ENCODE data around the gene KCNN3.

KCNN3 gene

GRCh38 chr1:154798645-154799044 is 71.4 kb downstream of the KCNN3 start:
- no peak overlapping the region for H3K4me3 ChIP-seq (replicated peaks in 1 of 2; ENCODE audit: low read depth in 2 of 2, low read length in 2 of 2)
- TF ChIP-seq, protein P1, sequence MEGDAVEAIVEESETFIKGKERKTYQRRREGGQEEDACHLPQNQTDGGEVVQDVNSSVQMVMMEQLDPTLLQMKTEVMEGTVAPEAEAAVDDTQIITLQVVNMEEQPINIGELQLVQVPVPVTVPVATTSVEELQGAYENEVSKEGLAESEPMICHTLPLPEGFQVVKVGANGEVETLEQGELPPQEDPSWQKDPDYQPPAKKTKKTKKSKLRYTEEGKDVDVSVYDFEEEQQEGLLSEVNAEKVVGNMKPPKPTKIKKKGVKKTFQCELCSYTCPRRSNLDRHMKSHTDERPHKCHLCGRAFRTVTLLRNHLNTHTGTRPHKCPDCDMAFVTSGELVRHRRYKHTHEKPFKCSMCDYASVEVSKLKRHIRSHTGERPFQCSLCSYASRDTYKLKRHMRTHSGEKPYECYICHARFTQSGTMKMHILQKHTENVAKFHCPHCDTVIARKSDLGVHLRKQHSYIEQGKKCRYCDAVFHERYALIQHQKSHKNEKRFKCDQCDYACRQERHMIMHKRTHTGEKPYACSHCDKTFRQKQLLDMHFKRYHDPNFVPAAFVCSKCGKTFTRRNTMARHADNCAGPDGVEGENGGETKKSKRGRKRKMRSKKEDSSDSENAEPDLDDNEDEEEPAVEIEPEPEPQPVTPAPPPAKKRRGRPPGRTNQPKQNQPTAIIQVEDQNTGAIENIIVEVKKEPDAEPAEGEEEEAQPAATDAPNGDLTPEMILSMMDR (IDR thresholded peaks at IDR 0.05; ENCODE audit: low read depth, low read length) = no peak
- no peak for DNase-seq (ENCODE audit: low read depth in 2 of 2)

DNA sequence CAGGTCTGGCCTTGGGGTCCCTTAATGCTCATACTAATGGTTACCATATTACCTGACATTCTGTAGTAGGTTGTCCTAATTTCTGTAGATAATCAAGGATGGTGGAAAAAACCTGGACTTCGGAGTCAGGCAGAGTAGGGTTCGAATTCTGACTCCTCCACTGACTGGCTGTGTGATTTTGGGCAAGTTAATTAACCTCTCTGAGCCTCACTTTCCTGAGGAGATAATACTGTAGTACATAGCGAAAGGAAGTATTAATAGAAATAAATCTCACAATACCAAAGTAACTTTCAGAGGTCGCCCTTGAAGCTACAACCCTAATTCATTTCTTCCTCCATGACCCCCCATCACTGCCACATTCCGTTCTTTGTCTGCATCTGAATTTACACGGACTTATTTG is 72.9 kb downstream of the KCNN3 start:
- H3K4me3 ChIP-seq (replicated peaks in 1 of 2; ENCODE audit: low read depth in 2 of 2, low read length in 2 of 2) = no peak overlapping the region
- TF ChIP-seq, protein P1 (IDR thresholded peaks at IDR 0.05; ENCODE audit: low read depth, low read length) = no peak
- no peak for DNase-seq (ENCODE audit: low read depth in 2 of 2)

DNA sequence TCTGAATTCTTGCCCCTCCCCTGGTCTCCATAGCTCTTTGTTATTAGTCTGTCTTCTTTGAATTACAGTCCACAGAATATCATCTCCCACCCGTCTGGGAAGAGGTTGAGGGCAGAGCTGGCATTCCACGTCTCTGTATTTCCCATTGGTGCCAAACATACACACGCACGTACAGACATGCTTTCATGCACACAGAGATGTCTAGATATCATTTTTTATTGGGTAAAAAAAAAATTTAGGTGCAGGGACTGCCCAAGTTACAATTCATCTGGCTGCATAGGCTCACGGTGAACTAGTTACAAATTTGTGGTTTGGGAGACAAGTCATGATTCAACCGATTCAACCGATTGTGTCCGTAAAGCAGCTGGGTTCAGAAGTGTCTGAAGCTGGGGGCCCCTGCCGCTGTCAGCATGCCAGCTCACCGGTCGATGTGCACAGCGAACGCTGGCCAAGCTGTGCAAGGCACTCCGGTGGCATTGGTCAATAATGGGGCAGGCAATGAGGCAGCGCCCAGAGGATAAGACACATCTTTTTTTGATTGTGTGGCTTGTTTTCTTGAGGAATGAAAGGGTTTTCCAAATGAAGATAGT is 73.7 kb downstream of the KCNN3 start:
- no peak for DNase-seq (ENCODE audit: low read depth in 2 of 2)
- TF ChIP-seq, protein P1 (IDR thresholded peaks at IDR 0.05; ENCODE audit: low read depth, low read length) = no peak

DNA sequence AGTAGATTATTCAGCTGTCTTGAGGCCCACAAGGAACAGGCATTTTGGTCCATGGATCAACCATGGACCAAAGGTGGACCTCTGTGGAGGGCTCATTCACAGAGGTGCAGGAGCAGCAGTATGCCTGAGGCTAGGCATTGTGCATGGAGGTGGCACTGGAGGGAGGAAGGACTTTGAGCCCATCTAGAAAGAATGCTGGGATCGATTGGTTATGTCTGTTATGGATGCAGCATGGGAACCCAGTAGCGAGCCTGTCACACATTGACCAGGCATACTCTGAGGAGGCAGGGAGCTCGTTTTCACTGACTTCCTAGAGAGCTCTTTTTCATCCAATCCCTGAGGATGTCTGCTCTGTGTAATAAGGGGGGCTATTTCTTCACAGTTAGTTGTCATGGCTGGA is 75.5 kb downstream of the KCNN3 start:
- H3K4me3 ChIP-seq (replicated peaks in 1 of 2; ENCODE audit: low read depth in 2 of 2, low read length in 2 of 2) = no peak overlapping the region
- TF ChIP-seq, protein P1 (IDR thresholded peaks at IDR 0.05; ENCODE audit: low read depth, low read length) = no peak
- DNase-seq (ENCODE audit: low read depth in 2 of 2) = no peak

More for the DNA sequence above, 73.7 kb downstream of the KCNN3 start:
- no peak overlapping the region for H3K4me3 ChIP-seq (replicated peaks in 1 of 2; ENCODE audit: low read depth in 2 of 2, low read length in 2 of 2)

- no peak for DNase-seq (ENCODE audit: low read depth in 2 of 2)
- TF ChIP-seq, protein P1 (IDR thresholded peaks at IDR 0.05; ENCODE audit: low read depth, low read length) = no peak
- H3K4me3 ChIP-seq (replicated peaks in 1 of 2; ENCODE audit: low read depth in 2 of 2, low read length in 2 of 2) = no peak overlapping the region
These were observed 76.4 kb downstream of the KCNN3 start for GRCh38 chr1:154793685-154794084.

- DNase-seq (ENCODE audit: low read depth in 2 of 2) = no peak
- no peak overlapping the region for H3K4me3 ChIP-seq (replicated peaks in 1 of 2; ENCODE audit: low read depth in 2 of 2, low read length in 2 of 2)
- TF ChIP-seq, protein P1 (IDR thresholded peaks at IDR 0.05; ENCODE audit: low read depth, low read length) = no peak
These were observed 77.2 kb downstream of the KCNN3 start for GRCh38 chr1:154792899-154793298.
